Activated CD4-positive, alpha-beta T cell treated with anti-CD3 and anti-CD28 coated beads for 36 hours (primary cell): ENCODE results near the gene KLC4. TPM values are rescaled to one million over a fixed set of nuclear protein-coding genes. Genes with fewer than 3 reads are reported as not detected.
"Not testable (repeated sequence)": the region's sequence is repeated elsewhere in the genome, so short reads cannot be mapped to it uniquely, and the experiment has no call there.

Experiments used
- ATAC-seq: fragments of 200-7000 bp; cut with Tn5 transposase; one replicate; pipeline ENCODE4 v1.10.0; 2021; ENCODE audit warnings: mild to moderate bottlenecking, moderate library complexity
- CTCF ChIA-PET: fragments of 350-600 bp; sonication (Branson Sonifier 250); formaldehyde crosslinking; loops from one replicate; lab custom pipeline; 2021; ENCODE audit warnings: antibody characterized with exemption; lab: Charles Lee
- POLR2A ChIA-PET: fragments of 350-600 bp; sonication (Branson Sonifier 250); formaldehyde crosslinking; loops from one replicate; lab custom pipeline; 2021; ENCODE audit warnings: antibody characterized with exemption, inconsistent platforms; lab: Charles Lee
- DNase-seq: peaks from one replicate; pipeline ENCODE4 v3.0.0-alpha.2; 2020
- H3K27ac Mint-ChIP-seq: one replicate; pipeline ENCODE4 v1.8.0; 2021; ENCODE audit warnings: mixed read lengths
- H3K27me3 Mint-ChIP-seq: one replicate; pipeline ENCODE4 v1.8.0; 2021; ENCODE audit warnings: mixed read lengths
- H3K36me3 Mint-ChIP-seq: one replicate; pipeline ENCODE4 v1.8.0; 2021; ENCODE audit warnings: low read depth, mixed read lengths
- H3K4me1 Mint-ChIP-seq: one replicate; pipeline ENCODE4 v1.8.0; 2021; ENCODE audit warnings: mixed read lengths
- H3K4me3 Mint-ChIP-seq: one replicate; pipeline ENCODE4 v1.8.0; 2021; ENCODE audit warnings: mild to moderate bottlenecking, moderate library complexity, mixed read lengths
- H3K9me3 Mint-ChIP-seq: one replicate; pipeline ENCODE4 v1.8.0; 2021; ENCODE audit warnings: low read depth, mixed read lengths
- intact Hi-C, 2 experiments: fragments of 100-400 bp; cut with DNase I in 1 of 2; cut with micrococcal nuclease in 1 of 2; formaldehyde crosslinking; loops; one replicate each; pipeline versions ENCODE4 v1.14.2 to v1.15.1; 2022 to 2024; cut with DNase I, micrococcal nuclease
- total RNA-seq, 2 experiments: library from RNA; stranded (reverse); gene quantifications; one replicate each; pipeline ENCODE4 v1.2.3, GENCODE V29; 2021

Gene KLC4
- total RNA-seq, 2 experiments from 2014 or later: 10.0 to 10.1 TPM

GRCh38 chr6:43035495-43036194, 23.8 kb upstream of the KLC4 start:
- ChIA-PET CTCF (interaction anchor here (0.5 to 0.7 kb wide), 3 partner anchors 14 to 539 kb away, joined by 3 read pairs; no protein-coding TSS in a partner anchor), POLR2A (no interaction called here)
- intact Hi-C loops: no loop called here
- peaks cover 3% of the 10 kb centered on the region for H3K4me1 Mint-ChIP-seq
- ATAC-seq (no peak), DNase-seq (no peak)
- H3K9me3 Mint-ChIP-seq: no peaks in the 10 kb centered on the region
- no peak overlapping the region for H3K27ac Mint-ChIP-seq
- no peaks in the 10 kb centered on the region for H3K27me3 Mint-ChIP-seq
- peaks cover 27% of the 10 kb centered on the region for H3K36me3 Mint-ChIP-seq
- no peak overlapping the region for H3K4me3 Mint-ChIP-seq

- DNase-seq: no peak
- no peaks in the 10 kb centered on the region for H3K9me3 Mint-ChIP-seq
- no peak overlapping the region for H3K4me3 Mint-ChIP-seq
- CTCF ChIA-PET: no interaction called here
- ATAC-seq: no peak
- no peak overlapping the region for H3K27ac Mint-ChIP-seq
- peaks cover 27% of the 10 kb centered on the region for H3K36me3 Mint-ChIP-seq
- intact Hi-C loops: no loop called here
- no peaks in the 10 kb centered on the region for H3K27me3 Mint-ChIP-seq
- H3K4me1 Mint-ChIP-seq: peaks cover 3% of the 10 kb centered on the region
- POLR2A ChIA-PET: no interaction called here
Measured at GRCh38 chr6:43036712-43037111, 22.7 kb upstream of the KLC4 start.

GRCh38 chr6:43037197-43037596, 22.2 kb upstream of the KLC4 start:
- DNase-seq (no peak), ATAC-seq (no peak)
- Mint-ChIP-seq H3K27ac (no peak overlapping the region), H3K4me3 (no peak overlapping the region), H3K36me3 (peaks cover 26% of the 10 kb centered on the region), H3K27me3 (no peaks in the 10 kb centered on the region), H3K9me3 (no peaks in the 10 kb centered on the region), H3K4me1 (peaks cover 3% of the 10 kb centered on the region)
- POLR2A ChIA-PET: no interaction called here
- CTCF ChIA-PET: interaction anchor here (0.7 kb wide), 1 partner anchor 609 kb away, joined by 3 read pairs; no protein-coding TSS in a partner anchor
- intact Hi-C loops: no loop called here

- Mint-ChIP-seq H3K27me3 (no peaks in the 10 kb centered on the region), H3K9me3 (no peaks in the 10 kb centered on the region), H3K4me3 (no peak overlapping the region), H3K36me3 (peaks cover 24% of the 10 kb centered on the region), H3K4me1 (peaks cover 3% of the 10 kb centered on the region), H3K27ac (no peak overlapping the region)
- POLR2A ChIA-PET: no interaction called here
- intact Hi-C loops: no loop called here
- CTCF ChIA-PET: interaction anchor here (0.7 kb wide), 1 partner anchor 608 kb away, joined by 3 read pairs; no protein-coding TSS in a partner anchor
- no peak for ATAC-seq
- no peak for DNase-seq
Measured at GRCh38 chr6:43037706-43038105, 21.7 kb upstream of the KLC4 start.

GRCh38 chr6:43038727-43039126, 20.7 kb upstream of the KLC4 start:
- Mint-ChIP-seq H3K27me3 (no peaks in the 10 kb centered on the region), H3K4me3 (no peak overlapping the region), H3K27ac (no peak overlapping the region), H3K4me1 (no peaks in the 10 kb centered on the region), H3K36me3 (peaks cover 22% of the 10 kb centered on the region), H3K9me3 (no peaks in the 10 kb centered on the region)
- POLR2A ChIA-PET: no interaction called here
- no peak for DNase-seq
- CTCF ChIA-PET: interaction anchor here (1.6 kb wide), 1 partner anchor 18 kb away, joined by 4 read pairs; no protein-coding TSS in a partner anchor
- no peak for ATAC-seq
- intact Hi-C loops: no loop called here

- ChIA-PET CTCF (interaction anchor here (0.5 to 1.6 kb wide), 3 partner anchors 10 to 223 kb away, joined by 3 to 4 read pairs (median 3); no protein-coding TSS in a partner anchor), POLR2A (no interaction called here)
- H3K27ac Mint-ChIP-seq: no peak overlapping the region
Measured at GRCh38 chr6:43040542-43041257, 18.7 kb upstream of the KLC4 start.

GRCh38 chr6:43041475-43041874, 18.0 kb upstream of the KLC4 start:
- H3K4me3 Mint-ChIP-seq, H3K27ac Mint-ChIP-seq, POLR2A ChIA-PET, intact Hi-C loops, H3K9me3 Mint-ChIP-seq, H3K4me1 Mint-ChIP-seq, DNase-seq, H3K27me3 Mint-ChIP-seq, ATAC-seq: not testable (repeated sequence)
- H3K36me3 Mint-ChIP-seq: peaks cover 19% of the 10 kb centered on the region
- CTCF ChIA-PET: interaction anchor here (0.5 to 1.2 kb wide), 3 partner anchors 9 to 300 kb away, joined by 3 read pairs; no protein-coding TSS in a partner anchor

More at GRCh38 chr6:43040542-43041257, 18.7 kb upstream of the KLC4 start:
- ATAC-seq: no peak
- Mint-ChIP-seq H3K4me3 (no peak overlapping the region), H3K4me1 (no peaks in the 10 kb centered on the region), H3K36me3 (peaks cover 21% of the 10 kb centered on the region), H3K9me3 (no peaks in the 10 kb centered on the region), H3K27me3 (no peaks in the 10 kb centered on the region)
- intact Hi-C loops: no loop called here
- DNase-seq: no peak

- CTCF ChIA-PET: no interaction called here
- H3K36me3 Mint-ChIP-seq: peaks cover 16% of the 10 kb centered on the region
- no peak overlapping the region for H3K4me3 Mint-ChIP-seq
Measured at GRCh38 chr6:43043310-43043709, 16.1 kb upstream of the KLC4 start.

GRCh38 chr6:43045371-43045930, 14.0 kb upstream of the KLC4 start:
- POLR2A ChIA-PET: no interaction called here
- ATAC-seq: no peak
- H3K27me3 Mint-ChIP-seq: no peaks in the 10 kb centered on the region
- H3K9me3 Mint-ChIP-seq: no peaks in the 10 kb centered on the region
- peaks cover 25% of the 10 kb centered on the region for H3K36me3 Mint-ChIP-seq
- H3K4me3 Mint-ChIP-seq: no peak overlapping the region
- no peak overlapping the region for H3K27ac Mint-ChIP-seq
- CTCF ChIA-PET: interaction anchor here (0.7 kb wide), 1 partner anchor 69 kb away, joined by 3 read pairs; no protein-coding TSS in a partner anchor
- H3K4me1 Mint-ChIP-seq: peaks cover under 1% of the 10 kb centered on the region
- DNase-seq: no peak
- intact Hi-C loops: no loop called here

More at GRCh38 chr6:43043310-43043709, 16.1 kb upstream of the KLC4 start:
- H3K27me3 Mint-ChIP-seq: no peaks in the 10 kb centered on the region
- POLR2A ChIA-PET: interaction anchor here (0.6 kb wide), 1 partner anchor 150 kb away, joined by 5 read pairs; no protein-coding TSS in a partner anchor
- DNase-seq (no peak), ATAC-seq (no peak)
- intact Hi-C loops: no loop called here
- H3K4me1 Mint-ChIP-seq: no peaks in the 10 kb centered on the region
- H3K27ac Mint-ChIP-seq: no peak overlapping the region
- H3K9me3 Mint-ChIP-seq: no peaks in the 10 kb centered on the region

GRCh38 chr6:43047998-43048397, 11.4 kb upstream of the KLC4 start:
- H3K4me1 Mint-ChIP-seq: peaks cover 22% of the 10 kb centered on the region
- no peaks in the 10 kb centered on the region for H3K9me3 Mint-ChIP-seq
- intact Hi-C loops: no loop called here
- H3K27me3 Mint-ChIP-seq: no peaks in the 10 kb centered on the region
- POLR2A ChIA-PET: interaction anchor here (0.7 to 0.9 kb wide), 2 partner anchors 11 kb away, joined by 3 read pairs; partner anchors contain the start of genes KLC4 and MRPL2
- H3K27ac Mint-ChIP-seq: no peak overlapping the region
- H3K36me3 Mint-ChIP-seq: peaks cover 28% of the 10 kb centered on the region
- ATAC-seq: no peak
- H3K4me3 Mint-ChIP-seq: no peak overlapping the region
- DNase-seq: no peak
- CTCF ChIA-PET: interaction anchor here (1.1 kb wide), 1 partner anchor 35 kb away, joined by 3 read pairs; the partner anchor contains the start of gene MEA1

- ChIA-PET POLR2A (no interaction called here), CTCF (interaction anchor here (0.5 to 1.4 kb wide), 3 partner anchors 10 to 151 kb away, joined by 3 read pairs; no protein-coding TSS in a partner anchor)
- ATAC-seq (no peak), DNase-seq (no peak)
- Mint-ChIP-seq H3K36me3 (peaks cover 33% of the 10 kb centered on the region), H3K27me3 (no peaks in the 10 kb centered on the region), H3K9me3 (no peaks in the 10 kb centered on the region), H3K27ac (no peak overlapping the region), H3K4me1 (peaks cover 32% of the 10 kb centered on the region), H3K4me3 (no peak overlapping the region)
- intact Hi-C loops: loop anchor here in 1 of 2 experiments (5.0 to 10.0 kb wide), 4 partner anchors 426 to 1266 kb away; partner anchors contain the start of genes POLH, PRICKLE4, TJAP1 and TOMM6
Measured at GRCh38 chr6:43050981-43051380, 8.4 kb upstream of the KLC4 start.
